Measurements from ENCODE around the gene GLCCI1. TPM values are rescaled to one million over a fixed set of nuclear protein-coding genes. Genes with fewer than 3 reads are reported as not detected.
"Not testable (repeated sequence)": the region's sequence is repeated elsewhere in the genome, so short reads cannot be mapped to it uniquely, and the experiment has no call there.

The GLCCI1 gene
- total RNA-seq, 1 donor from 2014 or later, result 5.7 TPM

- DNase-seq (ENCODE audit: missing footprints) (no peak), ATAC-seq (no peak)
- intact Hi-C loops (cut with DNase I), result no loop called here
Observed at GRCh38 chr7:7979558-7979957, 11.0 kb downstream of the GLCCI1 start.

GRCh38 chr7:7980134-7980533 is 11.5 kb downstream of the GLCCI1 start:
- DNase-seq (ENCODE audit: missing footprints) (no peak), ATAC-seq (no peak)
- intact Hi-C loops (cut with DNase I), result no loop called here

GRCh38 chr7:7982904-7983303 is 14.3 kb downstream of the GLCCI1 start:
- intact Hi-C loops (cut with DNase I), result no loop called here
- ATAC-seq, result no peak
- DNase-seq (ENCODE audit: missing footprints), result no peak

- ATAC-seq (no peak), DNase-seq (ENCODE audit: missing footprints) (no peak)
- intact Hi-C loops (cut with DNase I), result no loop called here
Observed at GRCh38 chr7:7984424-7984823, 15.8 kb downstream of the GLCCI1 start.

GRCh38 chr7:7988706-7989105 is 20.1 kb downstream of the GLCCI1 start:
- intact Hi-C loops (cut with DNase I), result no loop called here
- ATAC-seq (no peak), DNase-seq (ENCODE audit: missing footprints) (no peak)

GRCh38 chr7:7989133-7989532 is 20.5 kb downstream of the GLCCI1 start:
- intact Hi-C loops (cut with DNase I), result no loop called here
- DNase-seq (ENCODE audit: missing footprints), result no peak
- no peak for ATAC-seq

GRCh38 chr7:7989616-7990440 is 21.2 kb downstream of the GLCCI1 start:
- ATAC-seq (no peak), DNase-seq (ENCODE audit: missing footprints) (no peak)
- intact Hi-C loops (cut with DNase I), result no loop called here

- DNase-seq (ENCODE audit: missing footprints), result no peak
- intact Hi-C loops (cut with DNase I), result no loop called here
- ATAC-seq, result no peak
Observed at GRCh38 chr7:7990441-7990761, 21.8 kb downstream of the GLCCI1 start.

GRCh38 chr7:7992506-7992905 is 23.9 kb downstream of the GLCCI1 start:
- intact Hi-C loops (cut with DNase I), result no loop called here
- ATAC-seq (no peak), DNase-seq (ENCODE audit: missing footprints) (no peak)

- DNase-seq (ENCODE audit: missing footprints); intact Hi-C loops (cut with DNase I); ATAC-seq: not testable (repeated sequence)
Observed at GRCh38 chr7:7995348-7995747, 26.8 kb downstream of the GLCCI1 start.

- ATAC-seq, result no peak
- no peak for DNase-seq (ENCODE audit: missing footprints)
- intact Hi-C loops (cut with DNase I), result no loop called here
Observed at GRCh38 chr7:7996568-7996967, 28.0 kb downstream of the GLCCI1 start.

- intact Hi-C loops (cut with DNase I), result no loop called here
Observed at GRCh38 chr7:8000315-8000941, 31.8 kb downstream of the GLCCI1 start.

GRCh38 chr7:8003077-8003476 is 34.5 kb downstream of the GLCCI1 start:
- intact Hi-C loops (cut with DNase I), result no loop called here
- DNase-seq (ENCODE audit: missing footprints) (no peak), ATAC-seq (no peak)

More at GRCh38 chr7:8000315-8000941, 31.8 kb downstream of the GLCCI1 start:
- DNase-seq (ENCODE audit: missing footprints) (no peak), ATAC-seq (no peak)

GRCh38 chr7:8005279-8005678 is 36.7 kb downstream of the GLCCI1 start:
- intact Hi-C loops (cut with DNase I), result no loop called here
- DNase-seq (ENCODE audit: missing footprints) (no peak), ATAC-seq (no peak)

GRCh38 chr7:8014399-8014798 is 45.8 kb downstream of the GLCCI1 start:
- DNase-seq (ENCODE audit: missing footprints), result no peak
- intact Hi-C loops (cut with DNase I), result no loop called here
- no peak for ATAC-seq

GRCh38 chr7:8015100-8015745 is 46.6 kb downstream of the GLCCI1 start:
- intact Hi-C loops (cut with DNase I), result no loop called here
- no peak for DNase-seq (ENCODE audit: missing footprints)
- no peak for ATAC-seq

GRCh38 chr7:8015746-8016120 is 47.1 kb downstream of the GLCCI1 start:
- no peak for DNase-seq (ENCODE audit: missing footprints)
- no peak for ATAC-seq
- intact Hi-C loops (cut with DNase I), result no loop called here

GRCh38 chr7:8017423-8017822 is 48.8 kb downstream of the GLCCI1 start:
- DNase-seq (ENCODE audit: missing footprints) (no peak), ATAC-seq (no peak)
- intact Hi-C loops (cut with DNase I), result no loop called here

- intact Hi-C loops (cut with DNase I), result no loop called here
- ATAC-seq, result no peak
- DNase-seq (ENCODE audit: missing footprints), result no peak
Observed at GRCh38 chr7:8018961-8019360, 50.4 kb downstream of the GLCCI1 start.

GRCh38 chr7:8022628-8023027 is 54.0 kb downstream of the GLCCI1 start:
- intact Hi-C loops (cut with DNase I), result no loop called here
- ATAC-seq, result no peak
- DNase-seq (ENCODE audit: missing footprints), result no peak

Data from Right ventricle myocardium inferior (tissue), 1 donor.